HG03060 (cell line): Measurements from ENCODE around the gene TSPAN32.

Experiments used
- ATAC-seq: cut with Tn5 transposase; IDR thresholded peaks from one replicate; pipeline ENCODE4 v1.9.1; 2021; ENCODE audit warnings: low read depth, moderate number of reproducible peaks; ENCODE audit not compliant: unreplicated experiment

The TSPAN32 gene

GRCh38 chr11:2266586-2267305 is 35.1 kb upstream of the TSPAN32 start:
- no peak for ATAC-seq

- ATAC-seq, result no peak
Measured at GRCh38 chr11:2267306-2267850, 34.4 kb upstream of the TSPAN32 start.

GRCh38 chr11:2267851-2268728 is 33.7 kb upstream of the TSPAN32 start:
- ATAC-seq, result no peak

GRCh38 chr11:2268729-2269600 is 32.8 kb upstream of the TSPAN32 start:
- ATAC-seq, result no peak

DNA sequence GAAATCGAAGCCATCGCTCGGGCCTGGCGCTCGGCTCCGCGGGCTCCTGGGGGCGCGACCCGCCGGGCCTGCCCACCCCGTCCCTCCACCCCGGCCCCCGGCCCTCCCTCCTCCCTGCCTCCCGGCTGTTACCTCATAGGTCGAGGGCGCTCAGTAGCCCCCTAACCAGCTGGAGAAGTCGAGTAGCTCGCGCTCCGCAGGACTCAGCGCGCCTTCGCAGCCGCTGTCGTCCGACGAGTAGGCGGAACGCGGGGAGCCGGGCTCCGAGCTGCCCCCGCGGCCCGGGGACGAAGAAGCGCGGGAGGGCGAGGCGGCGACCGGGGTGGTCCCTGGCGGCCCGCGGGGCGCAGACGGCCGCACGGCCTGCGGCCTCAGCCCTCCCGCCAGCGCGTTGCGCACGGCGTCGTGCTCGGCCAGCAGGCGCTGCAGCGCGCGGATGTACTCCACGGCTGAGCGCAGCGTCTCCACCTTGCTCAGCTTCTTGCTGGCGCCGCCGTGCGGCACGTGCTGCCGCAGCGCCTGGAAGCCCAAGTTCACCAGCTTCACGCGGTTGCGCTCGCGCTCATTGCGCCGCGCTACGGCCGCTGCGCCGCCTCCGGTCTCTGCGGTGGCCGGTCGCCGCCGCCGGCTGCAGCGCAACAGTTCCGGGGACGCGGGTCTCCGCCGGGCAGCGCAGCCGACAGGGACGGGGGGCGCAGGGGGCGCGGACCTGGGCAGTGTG is 32.1 kb upstream of the TSPAN32 start:
- ATAC-seq, result no peak

- ATAC-seq, result no peak
Measured at GRCh38 chr11:2270322-2271076, 31.3 kb upstream of the TSPAN32 start, which contains the start of gene ASCL2. ASCL2 (minus strand) TSS chr11:2270588; CDS start chr11:2270332, 256 bp downstream.

- no peak for ATAC-seq
Measured at GRCh38 chr11:2271077-2271326, 30.8 kb upstream of the TSPAN32 start.

DNA sequence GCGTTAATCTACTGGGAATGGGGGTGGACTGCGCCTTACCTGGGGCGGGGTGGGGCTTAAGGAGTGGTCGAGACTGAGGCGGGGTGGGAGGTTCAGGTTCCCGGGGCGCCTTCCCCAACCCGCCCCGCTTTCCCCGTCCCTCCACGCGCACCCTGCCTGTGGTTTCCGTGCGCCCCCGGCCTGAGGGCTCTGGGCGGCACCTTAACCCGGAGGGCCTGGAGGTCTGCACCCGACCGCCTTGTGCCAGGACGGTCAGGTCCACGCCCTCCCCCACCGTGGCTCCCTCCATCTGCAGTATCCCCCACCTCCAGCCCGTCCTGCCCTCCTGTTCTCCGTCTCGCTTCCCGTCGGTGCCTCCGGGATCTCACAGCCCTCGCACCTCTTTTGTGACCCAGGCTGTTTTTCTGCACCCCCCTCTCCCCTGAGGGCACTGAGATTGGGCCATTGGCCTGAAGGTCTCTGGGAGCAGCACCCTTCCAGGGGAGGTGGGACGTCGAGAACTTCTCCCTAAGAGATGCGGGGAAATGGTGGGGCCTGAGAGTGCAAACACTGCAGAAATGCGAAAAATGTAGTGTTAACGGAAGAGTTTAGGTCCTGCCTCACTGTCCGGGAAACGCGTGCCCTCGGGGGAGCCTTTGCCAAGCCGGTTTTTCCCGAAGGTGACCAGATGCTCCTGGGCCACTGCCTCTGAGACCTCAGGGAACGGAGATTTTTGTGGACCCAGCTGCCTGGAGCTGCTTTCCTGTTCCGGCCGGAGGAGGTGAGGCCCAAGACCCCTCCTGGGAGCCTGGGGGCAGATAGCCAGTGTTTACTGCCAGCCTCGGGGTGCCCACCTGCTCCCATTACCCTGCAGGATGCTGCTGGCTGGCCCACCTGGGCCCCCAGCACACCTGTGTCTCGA is 30.2 kb upstream of the TSPAN32 start:
- ATAC-seq, result no peak

DNA sequence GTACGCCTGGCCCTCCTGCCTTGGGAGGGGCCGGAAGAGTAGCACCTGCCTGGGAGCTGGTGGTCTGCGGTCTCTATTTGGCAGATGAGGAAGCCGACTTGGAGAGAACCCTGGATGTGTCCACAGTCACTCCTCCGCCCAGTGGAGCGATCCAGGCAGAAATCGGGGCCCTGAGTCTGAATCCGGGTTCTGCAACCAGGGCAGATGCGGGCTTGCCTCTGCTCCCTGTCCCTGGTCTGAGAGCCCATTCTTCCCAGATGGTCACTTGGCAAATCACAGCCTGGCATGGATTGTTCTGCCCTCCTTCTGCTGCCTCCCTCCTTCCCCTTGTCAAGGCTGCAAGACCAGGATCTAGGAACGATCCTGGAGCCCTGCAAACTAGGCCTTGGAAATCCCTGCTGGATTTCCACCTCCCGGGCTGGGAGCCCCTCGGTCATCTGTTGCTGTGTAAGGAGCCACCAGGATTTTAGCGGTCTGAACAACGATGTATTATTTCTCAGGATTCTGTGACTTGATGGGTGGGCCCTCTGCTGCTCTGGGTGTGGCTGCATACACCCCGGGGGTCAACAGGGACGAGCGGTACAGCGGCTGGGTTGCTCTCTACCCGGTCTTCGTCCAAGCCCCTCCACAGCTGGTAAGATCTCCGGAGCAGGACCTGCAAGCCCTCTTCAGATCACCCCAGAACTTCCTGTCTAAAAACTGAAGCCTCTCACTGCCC is 29.4 kb upstream of the TSPAN32 start:
- no peak for ATAC-seq

DNA sequence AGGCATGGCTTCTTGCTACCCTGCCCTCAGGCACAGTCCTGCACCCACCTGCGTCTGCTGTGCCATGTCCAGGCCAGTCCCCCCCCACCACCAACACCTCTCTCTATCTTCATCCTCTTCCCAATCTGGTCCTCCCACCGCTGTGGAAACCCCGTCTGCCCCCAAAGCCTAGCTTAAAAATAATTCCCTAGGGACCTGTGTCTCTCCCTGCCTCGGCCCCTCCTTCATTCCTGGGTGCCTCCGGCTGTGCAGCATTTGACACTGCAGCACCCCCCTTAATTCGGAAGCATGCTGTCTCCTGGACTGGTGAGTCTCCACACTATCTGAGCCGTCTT is 28.9 kb upstream of the TSPAN32 start:
- ATAC-seq, result no peak

DNA sequence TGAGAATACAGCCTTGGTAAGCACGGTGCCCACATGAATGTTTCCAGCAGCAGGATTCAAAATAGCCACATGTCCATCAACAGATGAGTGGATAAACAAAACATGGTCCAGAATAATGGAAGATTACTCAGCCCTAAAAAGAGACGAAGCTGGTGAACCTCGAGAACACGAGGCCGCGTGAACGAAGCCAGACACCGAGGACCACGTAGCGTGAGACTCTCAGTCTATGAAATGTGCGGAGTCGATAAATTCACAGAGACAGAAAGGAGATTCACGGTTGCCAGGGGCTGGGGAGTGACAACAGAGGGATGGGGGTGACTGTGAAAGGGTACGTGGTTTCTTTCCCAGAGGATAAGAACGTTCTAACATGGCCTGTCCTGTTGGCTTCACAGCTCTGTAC is 28.5 kb upstream of the TSPAN32 start:
- ATAC-seq, result no peak

DNA sequence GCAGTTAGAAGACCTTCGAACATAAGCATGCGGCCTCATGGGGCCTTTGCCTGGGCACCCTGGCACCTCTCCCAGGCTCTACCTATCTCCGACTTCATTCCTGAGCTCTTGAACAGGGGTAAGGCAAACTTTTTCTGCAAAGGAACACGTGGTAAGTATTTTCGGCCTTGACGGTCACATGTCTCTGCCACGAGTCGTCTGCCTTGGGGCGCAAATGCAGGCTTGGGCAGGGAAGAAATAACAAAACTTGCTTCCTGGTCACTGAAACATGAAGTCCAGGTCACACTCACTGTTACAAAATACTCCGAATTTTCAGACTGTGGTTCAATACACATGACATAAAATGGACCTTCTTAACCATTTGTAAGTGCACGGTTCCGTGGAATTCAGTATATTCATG is 28.0 kb upstream of the TSPAN32 start:
- no peak for ATAC-seq

- ATAC-seq, result no peak
Measured at GRCh38 chr11:2275334-2276279, 26.2 kb upstream of the TSPAN32 start.

- ATAC-seq, result no peak
Measured at GRCh38 chr11:2276280-2277007, 25.4 kb upstream of the TSPAN32 start.

DNA sequence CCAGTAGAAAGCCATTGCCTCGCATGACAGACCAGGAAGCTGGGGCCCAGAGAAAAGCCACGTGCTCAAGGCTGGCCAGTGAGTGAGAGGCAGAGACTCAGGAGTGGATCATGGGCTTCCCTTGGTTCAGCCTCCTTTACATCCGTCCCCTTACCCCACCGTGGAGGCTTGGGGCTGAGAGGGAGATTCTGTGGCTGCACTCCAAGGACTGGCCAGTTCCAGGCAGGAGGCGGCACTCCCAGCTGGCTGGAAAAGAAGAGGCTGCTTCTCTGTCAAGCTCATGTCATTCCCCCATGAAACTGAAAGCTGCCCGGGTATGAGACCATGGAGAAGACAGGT is 24.8 kb upstream of the TSPAN32 start:
- no peak for ATAC-seq

DNA sequence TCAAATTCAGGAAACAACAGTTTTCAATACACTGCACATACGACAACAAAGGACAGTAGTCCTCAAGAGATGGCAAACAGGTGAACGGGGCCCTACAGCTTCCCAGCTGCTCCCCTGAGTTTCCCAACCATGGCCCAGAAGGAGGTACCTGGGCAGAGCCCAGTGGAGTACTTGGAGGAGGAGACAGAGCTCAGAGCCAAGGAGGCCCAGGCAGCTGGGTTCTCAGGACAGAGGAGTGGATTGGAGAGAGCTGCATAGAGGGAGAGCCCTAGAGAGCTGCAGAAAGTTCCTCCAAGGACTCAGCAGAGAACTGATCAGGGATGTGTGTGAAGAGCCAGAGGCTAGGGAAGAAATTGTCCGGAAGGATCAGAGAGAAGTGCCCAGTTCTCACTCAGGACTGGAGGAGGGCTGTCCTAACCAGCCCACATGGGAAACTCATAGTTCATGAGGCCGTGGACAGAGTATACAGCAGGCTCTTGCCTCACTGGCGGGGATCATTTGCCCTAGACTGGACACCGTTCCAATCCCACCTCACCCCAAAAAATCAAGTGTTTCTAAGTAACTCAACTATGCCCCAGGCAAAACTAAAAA is 23.8 kb upstream of the TSPAN32 start:
- ATAC-seq, result no peak
